ENCODE data around the gene PIP4K2B.

PIP4K2B gene

GRCh38 chr17:38747463-38748148, 51.8 kb downstream of the PIP4K2B start:
- DNase-seq (ENCODE audit: low read depth) = no peak
- peak overlapping the region; percentile 65 for H3K4me3 ChIP-seq (ENCODE audit: low read depth, low read length)

GRCh38 chr17:38746849-38747462, 52.4 kb downstream of the PIP4K2B start:
- peak overlapping the region; percentile 65 for H3K4me3 ChIP-seq (ENCODE audit: low read depth, low read length)
- no peak for DNase-seq (ENCODE audit: low read depth)

GRCh38 chr17:38746004-38746848, 53.1 kb downstream of the PIP4K2B start:
- DNase-seq (ENCODE audit: low read depth) = no peak
- H3K4me3 ChIP-seq (ENCODE audit: low read depth, low read length) = peak overlapping the region; percentile 65

- DNase-seq (ENCODE audit: low read depth) = no peak
- H3K4me3 ChIP-seq (ENCODE audit: low read depth, low read length) = no peak overlapping the region
Observed at GRCh38 chr17:38745545-38745944, 53.8 kb downstream of the PIP4K2B start.

- DNase-seq (ENCODE audit: low read depth) = no peak
- no peak overlapping the region for H3K4me3 ChIP-seq (ENCODE audit: low read depth, low read length)
Observed at GRCh38 chr17:38743556-38744171, 55.7 kb downstream of the PIP4K2B start.

GRCh38 chr17:38742411-38743308, 56.7 kb downstream of the PIP4K2B start:
- H3K4me3 ChIP-seq (ENCODE audit: low read depth, low read length) = no peak overlapping the region
- peak; percentile 55 for DNase-seq (ENCODE audit: low read depth)

- H3K4me3 ChIP-seq (ENCODE audit: low read depth, low read length) = no peak overlapping the region
- no peak for DNase-seq (ENCODE audit: low read depth)
Observed at GRCh38 chr17:38741921-38742410, 57.4 kb downstream of the PIP4K2B start.

- no peak overlapping the region for H3K4me3 ChIP-seq (ENCODE audit: low read depth, low read length)
- DNase-seq (ENCODE audit: low read depth) = no peak
Observed at GRCh38 chr17:38741461-38741860, 57.9 kb downstream of the PIP4K2B start.

- DNase-seq (ENCODE audit: low read depth) = no peak
- H3K4me3 ChIP-seq (ENCODE audit: low read depth, low read length) = no peak overlapping the region
Observed at GRCh38 chr17:38740806-38741205, 58.5 kb downstream of the PIP4K2B start.

GRCh38 chr17:38740044-38740443, 59.3 kb downstream of the PIP4K2B start:
- no peak for DNase-seq (ENCODE audit: low read depth)
- H3K4me3 ChIP-seq (ENCODE audit: low read depth, low read length) = no peak overlapping the region

- no peak overlapping the region for H3K4me3 ChIP-seq (ENCODE audit: low read depth, low read length)
- no peak for DNase-seq (ENCODE audit: low read depth)
Observed at GRCh38 chr17:38739305-38739704, 60.1 kb downstream of the PIP4K2B start.

GRCh38 chr17:38738686-38739085, 60.7 kb downstream of the PIP4K2B start:
- no peak overlapping the region for H3K4me3 ChIP-seq (ENCODE audit: low read depth, low read length)
- DNase-seq (ENCODE audit: low read depth) = no peak

GRCh38 chr17:38738007-38738662, 61.2 kb downstream of the PIP4K2B start:
- DNase-seq (ENCODE audit: low read depth) = no peak
- H3K4me3 ChIP-seq (ENCODE audit: low read depth, low read length) = no peak overlapping the region

- H3K4me3 ChIP-seq (ENCODE audit: low read depth, low read length) = no peak overlapping the region
- DNase-seq (ENCODE audit: low read depth) = no peak
Observed at GRCh38 chr17:38735161-38735997, 64.0 kb downstream of the PIP4K2B start.

GRCh38 chr17:38733982-38734973, 65.1 kb downstream of the PIP4K2B start:
- no peak overlapping the region for H3K4me3 ChIP-seq (ENCODE audit: low read depth, low read length)
- no peak for DNase-seq (ENCODE audit: low read depth)

- DNase-seq (ENCODE audit: low read depth) = no peak
- no peak overlapping the region for H3K4me3 ChIP-seq (ENCODE audit: low read depth, low read length)
Observed at GRCh38 chr17:38733282-38733981, 65.9 kb downstream of the PIP4K2B start.
